ENCODE measurements around the gene ATAD3A. TPM values are rescaled to one million over a fixed set of nuclear protein-coding genes. Genes with fewer than 3 reads are reported as not detected.

The ATAD3A gene
- total RNA-seq, 1 experiment from 2014 or later = 57.5 TPM

DNA sequence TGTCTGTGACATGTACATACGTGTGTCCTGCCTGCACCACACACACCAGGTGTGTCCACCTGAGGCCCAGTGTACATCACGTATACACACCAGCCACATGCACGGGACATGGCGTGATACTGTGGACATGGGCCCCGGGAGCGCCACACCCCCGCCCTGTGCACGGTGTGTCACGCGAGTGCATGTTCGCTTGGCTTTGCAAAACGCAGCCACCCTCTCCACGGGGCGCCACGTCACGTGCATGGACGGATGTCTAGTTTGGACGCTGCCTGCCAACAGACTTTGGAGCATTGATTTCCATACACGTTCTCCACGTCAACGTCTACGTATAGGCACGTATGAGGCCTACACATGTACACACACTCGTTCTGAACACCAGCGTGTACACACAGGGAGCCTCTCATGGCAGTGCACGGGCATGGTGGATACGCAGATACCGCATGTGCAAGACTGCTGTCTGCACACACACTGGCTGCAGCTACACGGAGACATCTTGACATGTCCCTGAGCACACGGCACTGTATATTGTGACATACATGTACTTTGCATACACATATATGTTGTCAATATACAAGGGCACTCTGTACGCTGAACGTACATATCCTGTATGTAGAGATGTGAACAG is 25.8 kb downstream of the ATAD3A start:
- no peaks in the 10 kb centered on the region; the same call in none of the 2 replicates for H3K4me1 ChIP-seq (ENCODE audit: control insufficient read depth, insufficient read depth, low read length)
- no peak overlapping the region for H3K27ac ChIP-seq (ENCODE audit: low read length)
- ATAC-seq (no peak), DNase-seq (ENCODE audit: low read depth, low spot score) (no peak)
- TF ChIP-seq, protein P1, sequence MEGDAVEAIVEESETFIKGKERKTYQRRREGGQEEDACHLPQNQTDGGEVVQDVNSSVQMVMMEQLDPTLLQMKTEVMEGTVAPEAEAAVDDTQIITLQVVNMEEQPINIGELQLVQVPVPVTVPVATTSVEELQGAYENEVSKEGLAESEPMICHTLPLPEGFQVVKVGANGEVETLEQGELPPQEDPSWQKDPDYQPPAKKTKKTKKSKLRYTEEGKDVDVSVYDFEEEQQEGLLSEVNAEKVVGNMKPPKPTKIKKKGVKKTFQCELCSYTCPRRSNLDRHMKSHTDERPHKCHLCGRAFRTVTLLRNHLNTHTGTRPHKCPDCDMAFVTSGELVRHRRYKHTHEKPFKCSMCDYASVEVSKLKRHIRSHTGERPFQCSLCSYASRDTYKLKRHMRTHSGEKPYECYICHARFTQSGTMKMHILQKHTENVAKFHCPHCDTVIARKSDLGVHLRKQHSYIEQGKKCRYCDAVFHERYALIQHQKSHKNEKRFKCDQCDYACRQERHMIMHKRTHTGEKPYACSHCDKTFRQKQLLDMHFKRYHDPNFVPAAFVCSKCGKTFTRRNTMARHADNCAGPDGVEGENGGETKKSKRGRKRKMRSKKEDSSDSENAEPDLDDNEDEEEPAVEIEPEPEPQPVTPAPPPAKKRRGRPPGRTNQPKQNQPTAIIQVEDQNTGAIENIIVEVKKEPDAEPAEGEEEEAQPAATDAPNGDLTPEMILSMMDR (IDR thresholded peaks at IDR 0.05) = no peak
- ChIA-PET CTCF (no interaction called here), POLR2A (no interaction called here)
- H3K27me3 ChIP-seq (ENCODE audit: control insufficient read depth, insufficient read depth, low read length) = no peaks in the 10 kb centered on the region
- no peak overlapping the region for H3K4me3 ChIP-seq (ENCODE audit: low read depth in 2 of 2, low read length in 2 of 2)
- H3K9me3 ChIP-seq (ENCODE audit: control insufficient read depth, insufficient read depth, low read depth, low read length) = no peaks in the 10 kb centered on the region
- intact Hi-C loops (cut with micrococcal nuclease; ENCODE audit: unreplicated experiment) = no loop called here
- no peaks in the 10 kb centered on the region; the same call in 1 of the 2 replicates for H3K36me3 ChIP-seq (ENCODE audit: control insufficient read depth, insufficient read depth, low read length)
- BruUV-seq (replicated peaks) = no TSS peak
- in situ Hi-C loops (cut with HindIII; ENCODE audit: low pct_unique_long_range_greater_than_20kb, low sequenced_read_pairs) = no loop called here

DNA sequence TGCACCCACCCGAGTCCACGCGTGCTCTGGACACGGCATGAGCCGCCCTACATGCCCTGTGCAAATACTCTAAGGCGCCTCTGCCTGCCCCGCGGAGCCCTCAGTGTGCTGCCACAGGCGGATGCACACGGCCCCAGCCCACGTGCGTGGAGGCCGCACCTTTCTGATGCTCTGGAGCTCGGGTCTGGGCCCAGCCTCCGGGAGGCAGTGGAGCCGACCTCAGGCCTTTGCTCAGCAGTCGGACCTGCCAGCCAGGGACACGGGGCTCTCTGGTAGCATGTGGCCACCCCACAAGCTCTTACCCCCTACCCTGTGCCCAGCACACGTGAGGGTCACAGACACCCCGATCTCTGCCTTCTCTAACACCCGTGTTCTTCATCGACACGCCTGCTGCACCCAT is 26.4 kb downstream of the ATAD3A start:
- ChIA-PET CTCF (no interaction called here), POLR2A (no interaction called here)
- H3K4me1 ChIP-seq (ENCODE audit: control insufficient read depth, insufficient read depth, low read length) = no peaks in the 10 kb centered on the region; the same call in none of the 2 replicates
- TF ChIP-seq, protein P2, sequence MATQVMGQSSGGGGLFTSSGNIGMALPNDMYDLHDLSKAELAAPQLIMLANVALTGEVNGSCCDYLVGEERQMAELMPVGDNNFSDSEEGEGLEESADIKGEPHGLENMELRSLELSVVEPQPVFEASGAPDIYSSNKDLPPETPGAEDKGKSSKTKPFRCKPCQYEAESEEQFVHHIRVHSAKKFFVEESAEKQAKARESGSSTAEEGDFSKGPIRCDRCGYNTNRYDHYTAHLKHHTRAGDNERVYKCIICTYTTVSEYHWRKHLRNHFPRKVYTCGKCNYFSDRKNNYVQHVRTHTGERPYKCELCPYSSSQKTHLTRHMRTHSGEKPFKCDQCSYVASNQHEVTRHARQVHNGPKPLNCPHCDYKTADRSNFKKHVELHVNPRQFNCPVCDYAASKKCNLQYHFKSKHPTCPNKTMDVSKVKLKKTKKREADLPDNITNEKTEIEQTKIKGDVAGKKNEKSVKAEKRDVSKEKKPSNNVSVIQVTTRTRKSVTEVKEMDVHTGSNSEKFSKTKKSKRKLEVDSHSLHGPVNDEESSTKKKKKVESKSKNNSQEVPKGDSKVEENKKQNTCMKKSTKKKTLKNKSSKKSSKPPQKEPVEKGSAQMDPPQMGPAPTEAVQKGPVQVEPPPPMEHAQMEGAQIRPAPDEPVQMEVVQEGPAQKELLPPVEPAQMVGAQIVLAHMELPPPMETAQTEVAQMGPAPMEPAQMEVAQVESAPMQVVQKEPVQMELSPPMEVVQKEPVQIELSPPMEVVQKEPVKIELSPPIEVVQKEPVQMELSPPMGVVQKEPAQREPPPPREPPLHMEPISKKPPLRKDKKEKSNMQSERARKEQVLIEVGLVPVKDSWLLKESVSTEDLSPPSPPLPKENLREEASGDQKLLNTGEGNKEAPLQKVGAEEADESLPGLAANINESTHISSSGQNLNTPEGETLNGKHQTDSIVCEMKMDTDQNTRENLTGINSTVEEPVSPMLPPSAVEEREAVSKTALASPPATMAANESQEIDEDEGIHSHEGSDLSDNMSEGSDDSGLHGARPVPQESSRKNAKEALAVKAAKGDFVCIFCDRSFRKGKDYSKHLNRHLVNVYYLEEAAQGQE (IDR thresholded peaks at IDR 0.05; ENCODE audit: insufficient read depth in 1 of 2, low read depth in 2 of 2, low read length in 1 of 2) = no peak
- TF ChIP-seq, protein P1 (IDR thresholded peaks at IDR 0.05) = no peak
- no peak for TF ChIP-seq POLR2AphosphoS5 (IDR thresholded peaks at IDR 0.05; ENCODE audit: low read depth, low read length)
- TF ChIP-seq SIN3A (IDR thresholded peaks at IDR 0.05; ENCODE audit: borderline replicate concordance, insufficient read depth, low read depth, low read length) = no peak
- no peak for TF ChIP-seq TCF7L2 (IDR thresholded peaks at IDR 0.05; ENCODE audit: low read depth, low read length)
- no peak for ATAC-seq
- intact Hi-C loops (cut with micrococcal nuclease; ENCODE audit: unreplicated experiment) = no loop called here
- H3K36me3 ChIP-seq (ENCODE audit: control insufficient read depth, insufficient read depth, low read length) = no peaks in the 10 kb centered on the region; the same call in 1 of the 2 replicates
- in situ Hi-C loops (cut with HindIII; ENCODE audit: low pct_unique_long_range_greater_than_20kb, low sequenced_read_pairs) = no loop called here
- no peak for DNase-seq (ENCODE audit: low read depth, low spot score)
- H3K27ac ChIP-seq (ENCODE audit: low read length) = no peak overlapping the region
- no peaks in the 10 kb centered on the region for H3K27me3 ChIP-seq (ENCODE audit: control insufficient read depth, insufficient read depth, low read length)
- no peaks in the 10 kb centered on the region for H3K9me3 ChIP-seq (ENCODE audit: control insufficient read depth, insufficient read depth, low read depth, low read length)
- no TSS peak for BruUV-seq (replicated peaks)
- no peak overlapping the region for H3K4me3 ChIP-seq (ENCODE audit: low read depth in 2 of 2, low read length in 2 of 2)
